Activated T-helper 17 cell treated with anti-CD3 and anti-CD28 coated beads, Interleukin-2, amount 50 U/mL, for 72 hours (primary cell): Measurements from ENCODE around the gene KRTAP5-1. TPM values are rescaled to one million over a fixed set of nuclear protein-coding genes. Genes with fewer than 3 reads are reported as not detected.
"Not testable (repeated sequence)": the region's sequence is repeated elsewhere in the genome, so short reads cannot be mapped to it uniquely, and the experiment has no call there.

ENCODE experiments used
- ATAC-seq: fragments of 150-1000 bp; cut with Tn5 transposase; replicated peaks from 2 replicates; pipeline ENCODE4 v1.10.0; 2021; ENCODE audit warnings: mild to moderate bottlenecking, moderate library complexity
- H3K27ac Mint-ChIP-seq: one replicate; pipeline ENCODE4 v1.8.0; 2022; ENCODE audit warnings: mixed read lengths
- H3K27me3 Mint-ChIP-seq: one replicate; pipeline ENCODE4 v1.8.0; 2022; ENCODE audit warnings: mixed read lengths
- H3K36me3 Mint-ChIP-seq: one replicate; pipeline ENCODE4 v1.8.0; 2022; ENCODE audit warnings: low read depth, mild to moderate bottlenecking, mixed read lengths
- H3K4me1 Mint-ChIP-seq: one replicate; pipeline ENCODE4 v1.8.0; 2022; ENCODE audit warnings: mixed read lengths
- H3K4me3 Mint-ChIP-seq: one replicate; pipeline ENCODE4 v1.8.0; 2022; ENCODE audit warnings: mild to moderate bottlenecking, mixed read lengths
- H3K9me3 Mint-ChIP-seq: one replicate; pipeline ENCODE4 v1.8.0; 2022; ENCODE audit warnings: mixed read lengths
- total RNA-seq, 2 donors: library from RNA; stranded (reverse); gene quantifications; one replicate each; pipeline ENCODE4 v1.2.3, GENCODE V29; 2022

KRTAP5-1 gene
- total RNA-seq, 2 donors from 2014 or later = not detected

DNA sequence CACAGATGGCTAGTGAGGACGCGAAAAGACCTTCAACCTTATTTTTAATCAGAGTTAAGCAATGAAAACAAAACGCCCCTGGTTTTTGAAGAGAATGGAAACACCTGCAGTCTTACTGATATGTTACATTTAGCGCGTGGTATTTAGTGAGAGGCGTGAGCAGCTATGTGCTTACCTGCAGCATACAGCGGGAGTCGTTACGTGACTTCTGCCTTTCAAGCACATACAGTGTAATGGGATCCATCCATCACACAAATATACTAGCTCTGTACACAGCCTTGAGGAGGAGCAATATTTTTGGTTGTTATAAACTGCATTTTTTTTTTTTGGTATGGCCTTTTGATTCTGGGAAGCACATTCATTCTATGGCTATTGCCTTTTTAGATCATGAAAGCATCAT is 7.5 kb upstream of the KRTAP5-1 start:
- Mint-ChIP-seq H3K9me3 (peaks cover 4% of the 10 kb centered on the region), H3K4me3 (no peak overlapping the region), H3K27ac (no peak overlapping the region), H3K4me1 (peaks cover 19% of the 10 kb centered on the region), H3K27me3 (no peaks in the 10 kb centered on the region), H3K36me3 (no peaks in the 10 kb centered on the region)
- ATAC-seq = no peak

DNA sequence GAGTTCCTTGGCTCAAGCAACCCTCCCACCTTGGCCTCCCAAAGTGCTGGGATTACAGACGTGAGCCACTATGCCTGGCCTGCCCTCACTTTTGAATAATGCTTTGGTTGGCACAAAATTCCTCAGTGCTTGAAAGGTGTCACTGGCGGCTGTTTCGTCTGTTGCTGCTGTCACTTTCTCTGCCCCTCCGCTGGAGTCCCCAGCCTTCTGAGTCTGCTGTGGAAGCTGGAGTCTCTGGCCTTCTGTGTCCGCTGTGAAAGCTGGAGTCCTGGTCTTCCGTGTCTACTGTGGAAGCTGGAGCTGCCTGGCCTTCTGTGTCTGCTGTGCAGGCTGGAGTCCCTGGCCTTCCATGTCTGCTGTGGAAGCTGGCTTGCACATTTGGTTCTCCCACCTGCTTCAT is 4.9 kb upstream of the KRTAP5-1 start:
- no peaks in the 10 kb centered on the region for H3K36me3 Mint-ChIP-seq
- H3K27me3 Mint-ChIP-seq = no peaks in the 10 kb centered on the region
- H3K4me3 Mint-ChIP-seq = peak overlapping the region; percentile 76
- peaks cover 4% of the 10 kb centered on the region for H3K9me3 Mint-ChIP-seq
- ATAC-seq = no peak
- H3K4me1 Mint-ChIP-seq = peaks cover 13% of the 10 kb centered on the region
- H3K27ac Mint-ChIP-seq = no peak overlapping the region

DNA sequence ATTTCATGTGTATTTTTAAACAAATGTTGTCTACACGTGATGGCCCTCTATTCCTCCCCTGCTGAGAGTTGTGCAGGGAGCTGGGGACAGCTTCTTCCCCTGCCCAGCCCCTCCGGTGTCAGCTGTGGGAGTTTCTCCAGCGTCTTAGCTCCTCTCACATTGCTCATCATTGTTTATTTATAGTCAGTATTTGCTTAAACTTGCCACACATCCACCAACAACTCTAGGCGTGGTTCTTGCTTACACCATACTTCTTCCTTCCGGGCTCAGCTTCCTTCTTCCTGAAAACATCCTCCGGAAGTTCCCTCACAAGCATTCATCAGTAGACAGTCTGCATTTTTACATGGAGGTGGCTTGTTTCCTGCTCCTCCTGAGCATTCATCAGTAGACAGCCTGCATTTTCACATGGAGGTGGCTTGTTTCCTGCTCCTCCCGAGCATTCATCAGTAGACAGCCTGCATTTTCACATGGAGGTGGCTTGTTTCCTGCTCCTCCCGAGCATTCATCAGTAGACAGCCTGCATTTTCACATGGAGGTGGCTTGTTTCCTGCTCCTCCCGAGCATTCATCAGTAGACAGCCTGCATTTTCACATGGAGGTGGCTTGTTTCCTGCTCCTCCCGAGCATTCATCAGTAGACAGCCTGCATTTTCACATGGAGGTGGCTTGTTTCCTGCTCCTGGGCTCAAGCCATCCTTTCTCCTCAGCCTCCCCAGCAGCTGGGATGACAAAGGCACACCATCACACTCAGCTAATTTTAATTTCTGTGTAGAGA is 4.3 kb upstream of the KRTAP5-1 start:
- not testable (repeated sequence) for H3K9me3 Mint-ChIP-seq, H3K27me3 Mint-ChIP-seq, H3K36me3 Mint-ChIP-seq
- H3K4me1 Mint-ChIP-seq = peaks cover 13% of the 10 kb centered on the region
- H3K4me3 Mint-ChIP-seq = peak overlapping the region; percentile 76
- peak; percentile 73 for ATAC-seq
- peak overlapping the region; percentile 83 for H3K27ac Mint-ChIP-seq

DNA sequence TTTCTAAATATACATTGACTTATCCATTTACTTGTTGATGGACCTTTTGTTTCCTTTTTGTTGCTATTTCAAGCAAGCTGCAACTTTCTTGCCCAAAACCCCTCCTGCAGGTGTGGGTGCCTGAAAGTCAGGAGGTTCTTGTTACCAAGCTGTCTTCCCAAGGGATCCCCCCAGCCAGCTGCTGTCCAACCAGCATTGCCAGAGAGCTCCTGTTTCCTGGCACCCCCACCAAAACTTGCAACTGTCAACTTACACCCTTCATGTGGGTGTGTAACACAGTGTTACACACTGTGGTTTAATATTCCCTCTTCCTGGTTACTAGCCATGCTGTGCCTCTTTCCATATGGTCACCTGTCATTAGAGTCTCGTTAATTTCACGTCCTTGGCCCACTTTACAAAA is 1.6 kb upstream of the KRTAP5-1 start:
- ATAC-seq = no peak
- H3K9me3 Mint-ChIP-seq = peaks cover 4% of the 10 kb centered on the region

DNA sequence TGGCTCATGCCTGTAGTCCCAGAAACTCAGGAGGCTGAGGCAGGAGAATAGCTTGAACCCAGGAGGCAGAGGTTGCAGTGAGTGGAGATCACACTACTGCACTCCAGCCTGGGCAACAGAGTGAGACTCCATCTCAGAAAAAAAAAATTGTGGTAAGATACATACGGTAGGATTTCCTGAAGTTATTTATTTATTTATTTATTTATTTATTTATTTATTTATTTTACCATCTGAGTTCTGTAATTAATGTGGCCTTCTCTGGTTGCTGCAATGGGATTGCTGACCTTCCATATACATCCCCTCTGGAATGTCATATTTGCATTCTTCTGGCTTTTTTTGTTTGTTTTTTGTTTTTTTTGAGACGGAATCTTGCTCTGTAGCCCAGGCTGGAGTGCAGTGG is 2.2 kb downstream of the KRTAP5-1 start:
- ATAC-seq, H3K27me3 Mint-ChIP-seq, H3K36me3 Mint-ChIP-seq, H3K9me3 Mint-ChIP-seq, H3K4me1 Mint-ChIP-seq, H3K27ac Mint-ChIP-seq, H3K4me3 Mint-ChIP-seq: not testable (repeated sequence)

More for the DNA sequence above, 1.6 kb upstream of the KRTAP5-1 start:
- H3K36me3 Mint-ChIP-seq = no peaks in the 10 kb centered on the region
- peaks cover 13% of the 10 kb centered on the region for H3K4me1 Mint-ChIP-seq
- no peaks in the 10 kb centered on the region for H3K27me3 Mint-ChIP-seq
- no peak overlapping the region for H3K4me3 Mint-ChIP-seq
- no peak overlapping the region for H3K27ac Mint-ChIP-seq

DNA sequence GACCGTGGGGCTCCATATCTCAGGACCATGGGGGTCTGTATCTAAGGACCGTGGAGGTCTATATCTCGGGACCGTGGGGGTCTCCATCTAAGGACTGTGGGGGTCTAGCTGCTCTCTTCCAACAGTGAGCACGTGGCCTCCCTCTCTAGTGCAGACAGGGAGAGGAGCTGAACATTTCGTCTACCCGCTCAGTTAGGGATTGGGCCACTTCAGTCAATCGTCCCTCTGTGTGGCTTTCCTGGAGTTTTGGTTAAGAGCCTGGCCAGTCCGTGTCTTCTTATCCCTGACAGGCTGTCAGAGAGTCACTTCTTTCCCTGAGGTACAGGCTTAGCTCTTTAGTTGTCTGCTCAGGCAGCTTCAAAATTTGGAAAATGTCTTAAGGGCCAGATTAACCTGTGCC is 3.1 kb downstream of the KRTAP5-1 start:
- Mint-ChIP-seq H3K27me3 (no peaks in the 10 kb centered on the region), H3K4me1 (no peaks in the 10 kb centered on the region), H3K9me3 (no peaks in the 10 kb centered on the region), H3K36me3 (no peaks in the 10 kb centered on the region), H3K4me3 (no peak overlapping the region), H3K27ac (no peak overlapping the region)
- no peak for ATAC-seq

DNA sequence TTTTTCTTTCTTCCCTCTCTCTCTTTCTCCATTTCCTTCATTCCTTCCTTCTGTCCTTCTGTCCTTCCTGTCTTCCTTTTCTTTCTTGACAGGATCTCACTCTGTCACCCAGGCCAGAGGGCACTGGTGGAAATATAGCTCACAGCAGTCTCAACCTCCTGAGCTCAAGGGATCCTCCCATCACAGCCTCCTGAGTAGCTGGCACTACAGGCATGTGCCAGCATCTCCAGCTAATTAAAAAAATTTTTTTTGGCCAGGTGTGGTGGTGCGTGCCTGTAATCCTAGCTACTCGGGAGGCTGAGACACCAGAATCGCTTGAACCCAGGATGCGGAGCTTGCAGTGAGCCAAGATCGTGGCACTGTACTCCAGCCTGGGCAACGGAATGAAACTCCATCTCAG is 8.3 kb downstream of the KRTAP5-1 start:
- no peak overlapping the region for H3K4me3 Mint-ChIP-seq
- no peaks in the 10 kb centered on the region for H3K4me1 Mint-ChIP-seq
- no peaks in the 10 kb centered on the region for H3K36me3 Mint-ChIP-seq
- ATAC-seq = no peak
- H3K9me3 Mint-ChIP-seq = no peaks in the 10 kb centered on the region
- H3K27ac Mint-ChIP-seq = no peak overlapping the region
- H3K27me3 Mint-ChIP-seq = no peaks in the 10 kb centered on the region

DNA sequence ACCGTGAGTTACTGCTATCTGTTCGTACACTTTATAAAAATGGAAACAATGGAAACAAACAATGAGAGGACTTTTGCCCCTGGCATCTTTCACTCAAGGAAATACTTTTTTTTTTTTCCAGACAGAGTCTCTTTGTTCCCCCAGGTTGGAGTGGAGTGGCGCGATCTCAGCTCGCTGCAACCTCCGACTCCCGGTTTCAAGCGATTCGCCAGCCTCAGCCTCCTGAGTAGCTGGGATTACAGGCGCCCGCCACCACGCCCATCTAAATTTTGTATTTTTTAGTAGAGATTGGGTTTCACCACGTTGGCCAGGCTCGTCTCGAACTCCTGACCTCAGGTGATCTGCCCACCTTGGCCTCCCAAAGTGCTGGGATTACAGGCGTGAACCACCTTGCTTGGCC is 9.3 kb downstream of the KRTAP5-1 start:
- peak overlapping the region; percentile 30 for H3K4me3 Mint-ChIP-seq
- H3K4me1 Mint-ChIP-seq, H3K27ac Mint-ChIP-seq, ATAC-seq, H3K27me3 Mint-ChIP-seq, H3K36me3 Mint-ChIP-seq, H3K9me3 Mint-ChIP-seq: not testable (repeated sequence)

DNA sequence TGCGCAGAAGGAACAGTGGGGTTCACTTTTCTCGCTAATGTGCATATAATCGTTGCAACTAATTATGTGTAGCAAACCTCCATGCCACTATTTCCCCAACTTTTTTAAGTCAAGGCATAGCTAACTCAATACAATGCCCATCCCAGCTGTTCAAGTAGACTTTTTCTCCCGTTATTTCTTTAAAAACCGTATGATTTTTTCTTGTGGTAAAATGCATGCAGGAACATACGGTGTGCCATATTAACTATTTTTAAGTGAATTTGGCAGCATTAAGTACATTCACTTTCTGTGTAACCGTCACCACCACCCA is 10.2 kb downstream of the KRTAP5-1 start:
- peak overlapping the region; percentile 30 for H3K4me3 Mint-ChIP-seq
- H3K27ac Mint-ChIP-seq = no peak overlapping the region
- no peak for ATAC-seq
- no peaks in the 10 kb centered on the region for H3K27me3 Mint-ChIP-seq
- H3K4me1 Mint-ChIP-seq = no peaks in the 10 kb centered on the region
- H3K36me3 Mint-ChIP-seq = no peaks in the 10 kb centered on the region
- H3K9me3 Mint-ChIP-seq = no peaks in the 10 kb centered on the region

DNA sequence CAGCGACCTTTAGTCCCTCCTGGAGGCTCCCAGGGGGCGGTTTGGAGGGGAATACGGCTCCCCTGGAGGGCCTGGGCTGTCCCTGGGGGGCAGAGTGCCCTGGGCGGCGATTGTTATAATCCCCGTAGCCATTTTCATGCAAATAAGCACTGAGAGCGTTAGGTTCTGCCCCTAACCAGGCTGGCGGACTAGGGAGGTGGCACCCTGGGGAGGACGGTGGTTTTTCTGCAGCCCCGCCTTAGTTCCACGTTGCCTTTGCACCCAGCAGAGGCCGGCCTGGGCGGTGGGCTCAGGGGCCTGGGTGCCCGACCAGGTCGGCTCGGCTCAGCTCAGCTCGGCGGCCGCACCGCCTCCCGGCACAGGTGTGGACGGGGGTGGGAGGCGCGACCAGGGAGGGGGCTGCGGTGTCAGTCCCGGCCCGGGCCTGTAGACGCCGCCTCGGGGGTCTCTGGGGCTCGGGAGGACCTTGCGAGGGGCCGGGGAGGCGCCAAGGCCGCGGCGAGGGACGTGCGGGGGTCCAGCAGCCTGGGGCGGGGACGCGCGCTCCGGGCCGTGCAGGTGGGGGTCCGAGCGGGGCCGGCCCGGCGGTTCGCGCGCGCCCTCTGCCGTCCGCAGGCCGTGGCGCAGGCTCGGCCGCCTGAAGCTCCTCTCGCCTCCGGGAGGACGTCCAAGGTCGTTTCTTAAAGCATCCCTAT is 10.7 kb downstream of the KRTAP5-1 start:
- H3K36me3 Mint-ChIP-seq = no peaks in the 10 kb centered on the region
- H3K9me3 Mint-ChIP-seq = no peaks in the 10 kb centered on the region
- peak overlapping the region; percentile 70 for H3K4me3 Mint-ChIP-seq
- no peak overlapping the region for H3K27ac Mint-ChIP-seq
- ATAC-seq = peak; percentile 59
- no peaks in the 10 kb centered on the region for H3K4me1 Mint-ChIP-seq
- H3K27me3 Mint-ChIP-seq = no peaks in the 10 kb centered on the region

DNA sequence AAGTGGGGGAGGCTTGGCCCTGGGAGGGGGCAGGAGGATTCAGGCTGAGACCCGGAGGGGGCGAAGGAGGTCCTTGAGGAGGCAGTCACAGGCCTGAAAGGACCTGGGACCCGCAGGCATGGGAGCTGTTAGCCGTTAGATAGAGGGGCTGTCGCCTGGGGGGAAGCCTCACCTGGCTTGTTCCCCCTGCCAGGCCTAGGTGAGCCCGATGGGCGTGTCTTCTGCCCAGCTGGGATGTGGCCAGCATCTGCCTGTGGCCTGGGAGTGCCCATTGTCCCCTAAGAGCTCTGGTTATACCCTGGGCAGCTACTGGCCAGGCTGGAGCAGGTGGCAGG is 11.2 kb downstream of the KRTAP5-1 start:
- no peak for ATAC-seq
- Mint-ChIP-seq H3K27ac (peak overlapping the region; percentile 43), H3K9me3 (no peaks in the 10 kb centered on the region), H3K4me3 (peak overlapping the region; percentile 70), H3K36me3 (no peaks in the 10 kb centered on the region), H3K4me1 (no peaks in the 10 kb centered on the region), H3K27me3 (no peaks in the 10 kb centered on the region)

DNA sequence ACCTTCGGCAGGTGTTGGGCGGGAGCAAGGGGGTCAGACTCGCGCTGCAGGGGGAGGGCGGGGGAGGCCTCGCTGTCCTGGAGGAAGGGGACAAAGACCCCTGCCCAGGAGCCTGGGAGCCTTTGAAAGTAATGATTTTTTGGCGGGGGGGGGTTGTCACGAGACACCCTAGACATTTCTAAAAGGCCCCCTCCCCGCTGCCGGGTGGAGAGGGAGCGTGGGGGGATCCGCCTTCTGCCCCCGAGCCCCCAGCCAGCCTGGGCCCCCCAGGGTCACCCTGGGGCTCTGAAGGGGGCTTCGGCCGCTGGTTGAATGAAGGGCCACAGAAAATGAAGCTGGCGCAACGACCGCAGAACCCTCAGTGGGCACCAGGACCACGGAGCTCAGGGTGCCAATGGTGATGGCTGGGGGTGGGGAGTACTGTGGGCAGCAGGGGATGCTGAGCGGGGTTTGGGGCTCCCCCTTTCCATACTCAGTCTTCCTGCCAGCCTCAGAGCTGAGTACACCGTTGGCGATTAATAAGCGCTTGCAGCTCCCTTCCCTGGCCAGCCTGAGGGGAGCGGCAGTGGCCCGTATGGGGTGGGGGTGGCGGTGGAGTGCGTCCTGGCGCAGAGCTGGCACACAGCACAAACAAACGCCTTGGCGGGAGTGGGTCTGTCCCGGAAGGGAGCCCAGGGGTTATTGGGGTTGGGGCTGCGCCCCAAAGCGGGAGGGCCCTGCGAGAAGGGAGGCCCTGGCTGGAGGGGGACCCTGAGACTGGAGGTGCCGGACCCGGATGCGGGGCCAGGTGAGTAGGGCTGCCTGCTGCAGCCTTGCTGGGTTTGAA is 11.8 kb downstream of the KRTAP5-1 start:
- peak; percentile 27 for ATAC-seq
- Mint-ChIP-seq H3K27ac (peak overlapping the region; percentile 43), H3K4me1 (no peaks in the 10 kb centered on the region), H3K36me3 (no peaks in the 10 kb centered on the region), H3K27me3 (no peaks in the 10 kb centered on the region), H3K9me3 (no peaks in the 10 kb centered on the region), H3K4me3 (peak overlapping the region; percentile 70)

DNA sequence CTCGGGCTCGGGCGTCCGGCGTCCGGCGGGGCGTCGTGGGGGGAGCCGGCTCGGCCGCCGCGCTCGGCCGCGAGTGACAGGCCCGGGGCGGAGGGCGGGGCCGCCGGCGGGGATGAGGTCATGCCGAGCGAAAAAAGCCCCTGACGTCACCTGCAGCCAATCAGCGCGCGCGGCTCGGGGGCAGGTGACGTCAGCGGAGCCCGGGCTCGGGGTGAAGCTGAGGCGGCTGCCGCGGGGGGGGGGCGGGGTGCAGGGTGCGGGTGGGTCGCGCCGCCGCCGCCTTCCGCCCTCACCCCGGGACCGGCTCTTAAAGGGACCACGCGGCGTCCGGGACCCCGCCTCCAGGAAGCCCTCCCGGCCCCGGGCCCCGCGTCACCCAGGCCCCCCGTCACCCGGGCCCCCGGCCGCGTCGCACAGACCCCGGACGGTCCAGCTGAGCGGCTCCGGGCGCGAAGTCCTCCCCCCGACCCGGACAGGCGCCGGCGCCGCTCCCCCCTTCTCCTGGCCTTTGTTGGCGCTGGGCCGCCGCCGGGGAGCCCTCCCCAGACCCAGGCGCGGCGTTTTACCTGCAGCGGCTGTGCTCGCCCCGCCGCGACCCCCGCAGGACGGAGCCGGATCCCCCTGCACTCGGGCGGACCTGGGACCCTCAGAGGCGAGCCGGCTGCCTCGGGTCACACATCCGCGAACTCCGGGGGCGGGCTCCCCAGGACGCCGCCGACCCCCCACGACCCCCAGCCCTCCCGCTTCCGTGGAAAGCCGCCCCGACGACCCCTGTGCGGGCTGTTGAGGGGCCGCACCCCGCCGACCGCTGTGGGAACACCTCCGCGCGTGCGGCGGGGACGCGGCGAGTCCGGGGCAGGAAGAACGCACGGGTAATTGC is 12.6 kb downstream of the KRTAP5-1 start, which contains the start of gene DUSP8:
Gene DUSP8 (minus strand): TSS at position 75 of the 880 bp plus-strand sequence. CDS start 6,445 bp downstream, outside the sequence.
- Mint-ChIP-seq H3K27me3 (no peaks in the 10 kb centered on the region), H3K9me3 (no peaks in the 10 kb centered on the region), H3K4me3 (peak within 1 kb of the TSS; percentile 70), H3K4me1 (no peaks in the 10 kb centered on the region), H3K36me3 (no peaks in the 10 kb centered on the region), H3K27ac (no peak within 1 kb of the TSS)
- peak; percentile 79 for ATAC-seq

DNA sequence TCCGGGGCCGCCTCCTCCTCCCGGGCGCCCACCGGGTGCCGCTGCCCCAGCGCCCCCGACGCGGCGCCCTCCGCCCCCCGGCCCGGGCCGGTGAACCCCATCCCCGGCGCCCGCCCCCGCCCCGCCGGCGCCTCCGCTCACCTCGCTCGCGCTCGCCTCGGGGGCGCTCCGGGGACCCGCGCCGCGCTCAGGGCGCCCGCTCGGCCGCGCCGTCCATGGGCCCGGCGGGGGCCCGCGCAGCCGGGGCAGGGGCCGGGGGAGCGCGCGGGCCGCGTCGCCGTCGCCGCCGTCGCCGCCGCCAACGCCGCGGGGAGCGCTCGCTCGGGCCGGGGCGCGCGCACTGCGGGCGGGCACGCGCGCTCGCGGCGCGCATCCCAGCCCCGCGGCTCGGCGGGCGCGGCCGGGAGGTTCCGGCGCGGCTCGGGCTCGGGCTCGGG is 13.3 kb downstream of the KRTAP5-1 start:
- H3K27ac Mint-ChIP-seq = no peak overlapping the region
- ATAC-seq = peak; percentile 15
- no peaks in the 10 kb centered on the region for H3K4me1 Mint-ChIP-seq

More for the DNA sequence above, 13.3 kb downstream of the KRTAP5-1 start:
- H3K4me3 Mint-ChIP-seq = no peak overlapping the region
- H3K9me3 Mint-ChIP-seq = no peaks in the 10 kb centered on the region
- no peaks in the 10 kb centered on the region for H3K36me3 Mint-ChIP-seq
- no peaks in the 10 kb centered on the region for H3K27me3 Mint-ChIP-seq
